Ovary (tissue), 3 donors: ENCODE data around the gene WDR26.

Experiments
- CTCF ChIP-seq, 3 donors: fragments of 450-650 bp in 2 of 3; fragments of 200-600 bp in 1 of 3; IDR thresholded peaks; one replicate each; pipeline versions ENCODE4 v1.5.1 to v1.8.0; 2016 to 2022; ENCODE audit warnings: antibody characterized with exemption in 3 of 3, mild to moderate bottlenecking in 1 of 3
- EP300 ChIP-seq: sonication (generic); formaldehyde crosslinking; IDR thresholded peaks from one replicate; pipeline ENCODE4 v1.6.1; 2017; ENCODE audit warnings: antibody characterized with exemption
- POLR2A ChIP-seq: fragments of 450-650 bp; IDR thresholded peaks from one replicate; pipeline ENCODE4 v1.6.1; 2017; ENCODE audit warnings: antibody characterized with exemption, mild to moderate bottlenecking, moderate library complexity
- donor health status: DM: no; HTN: no; CAD: no.

GRCh38 chr1:224420106-224420505, 14.5 kb downstream of the WDR26 start:
- no peak for TF ChIP-seq CTCF (IDR thresholded peaks at IDR 0.05)
- no peak for TF ChIP-seq POLR2A
- TF ChIP-seq EP300, result no peak
